ENCODE measurements around the gene FGF12.

Gene FGF12

DNA sequence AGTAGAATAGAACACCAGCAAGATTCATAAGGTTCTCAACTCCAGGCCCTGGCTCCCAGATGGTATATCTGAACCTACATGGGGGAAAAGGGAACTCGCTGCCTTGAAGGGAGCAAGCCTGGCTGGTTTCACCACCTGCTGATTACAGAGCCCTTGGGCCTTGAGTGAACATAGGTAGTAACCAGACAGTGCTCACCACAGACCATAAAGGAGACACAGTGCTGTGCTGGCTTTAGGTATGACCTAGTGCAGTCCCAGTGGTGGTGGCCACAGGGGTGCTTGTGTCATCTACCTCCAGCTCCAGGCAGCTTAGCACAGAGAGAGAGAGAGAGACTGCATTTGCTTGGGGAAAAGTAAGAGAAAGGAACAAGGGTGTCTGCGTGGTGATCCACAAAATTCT is 409.8 kb downstream of the FGF12 start:
- DNase-seq: no peak

DNA sequence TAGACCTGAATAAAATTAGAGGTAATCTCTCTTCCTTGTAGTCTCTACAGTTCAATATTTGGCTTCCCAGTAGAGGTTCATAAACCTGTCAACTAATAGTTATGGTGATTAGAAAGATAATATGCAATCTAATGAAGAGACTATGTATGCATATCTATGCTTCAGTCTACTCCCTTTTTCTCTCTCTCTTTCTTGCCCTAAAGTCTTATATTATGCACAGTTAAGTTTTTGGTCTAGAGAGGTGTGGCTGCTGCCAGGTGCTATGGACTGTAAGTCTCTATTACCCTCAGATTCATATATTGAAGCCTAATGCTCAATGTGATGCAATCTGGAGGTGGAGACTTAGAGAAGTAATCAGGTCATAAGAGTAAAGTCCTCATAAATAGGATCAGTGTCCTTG is 413.7 kb downstream of the FGF12 start:
- DNase-seq: no peak

DNA sequence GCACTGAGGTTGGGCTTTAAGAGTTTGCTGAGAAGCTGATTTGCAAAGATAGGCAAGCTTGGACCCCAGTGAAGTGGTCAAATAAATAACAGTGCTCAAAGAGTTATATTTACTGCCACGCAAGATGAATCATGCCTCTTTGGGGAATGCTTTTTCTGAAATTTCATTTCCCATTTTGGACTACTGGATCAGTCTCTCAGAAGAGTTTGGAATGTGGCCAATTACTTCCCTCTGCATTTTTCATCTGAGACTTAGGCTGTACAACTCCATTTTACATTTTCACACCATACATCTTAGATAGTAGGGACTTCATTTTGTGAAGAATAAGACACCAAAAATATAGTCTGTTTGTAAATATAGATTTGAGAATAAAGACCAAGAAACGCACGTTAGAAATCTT is 419.7 kb downstream of the FGF12 start:
- no peak for DNase-seq

DNA sequence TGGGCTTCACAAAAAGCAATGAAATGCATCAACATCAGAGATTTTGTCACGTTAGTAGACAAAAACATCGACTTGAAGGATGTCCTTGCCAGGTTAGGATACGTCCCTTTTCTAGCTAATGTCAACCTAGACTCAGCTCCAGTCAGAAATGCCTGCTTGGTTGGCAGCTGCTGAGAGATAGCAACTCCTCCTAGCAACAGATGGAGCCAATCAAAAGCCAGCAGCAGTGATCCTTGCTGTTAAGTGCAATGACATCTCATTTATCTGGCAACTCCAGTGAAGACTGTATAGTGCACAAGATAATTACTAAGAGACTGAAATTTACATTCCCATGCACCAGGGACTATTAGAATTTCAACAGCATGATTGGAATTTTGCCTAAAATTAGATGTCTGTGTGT is 424.1 kb downstream of the FGF12 start:
- DNase-seq: no peak

DNA sequence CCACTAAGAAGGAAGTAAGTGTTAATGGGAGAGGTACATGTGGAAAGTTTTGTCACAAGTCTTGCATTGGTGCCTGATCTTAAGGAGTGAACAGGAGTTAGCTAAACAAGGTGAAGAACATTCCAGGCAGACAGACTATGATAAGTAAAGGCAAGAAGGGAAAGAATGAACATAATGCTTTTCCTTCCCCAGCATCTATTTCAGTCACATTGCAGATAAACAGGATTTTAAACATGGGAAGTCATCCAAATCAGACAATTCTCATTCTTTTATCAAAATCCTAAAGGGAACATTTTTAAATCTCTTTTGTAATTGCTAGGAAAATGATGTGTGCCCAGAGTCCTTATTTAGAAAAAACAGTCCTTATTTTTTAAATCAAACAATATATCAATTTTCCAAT is 424.6 kb downstream of the FGF12 start:
- DNase-seq: no peak

DNA sequence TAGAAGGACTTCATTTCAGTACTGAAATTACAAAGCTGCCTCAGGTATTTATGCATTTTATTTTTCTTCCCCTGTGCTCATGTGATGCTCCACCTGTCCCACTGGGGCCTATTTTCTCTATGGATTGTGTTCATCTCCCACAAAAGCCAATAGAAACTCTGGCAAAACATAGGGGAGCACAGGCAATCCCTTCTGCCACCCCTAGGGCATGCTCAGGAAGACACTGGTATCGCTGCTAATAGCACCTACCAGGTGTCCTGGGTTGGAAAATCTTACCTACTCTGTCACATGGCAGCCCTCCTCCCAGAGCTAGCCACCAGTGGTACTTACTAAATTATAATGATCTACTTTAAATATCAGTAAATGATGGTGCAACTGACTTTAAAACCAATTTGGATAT is 427.4 kb downstream of the FGF12 start:
- no peak for DNase-seq

DNA sequence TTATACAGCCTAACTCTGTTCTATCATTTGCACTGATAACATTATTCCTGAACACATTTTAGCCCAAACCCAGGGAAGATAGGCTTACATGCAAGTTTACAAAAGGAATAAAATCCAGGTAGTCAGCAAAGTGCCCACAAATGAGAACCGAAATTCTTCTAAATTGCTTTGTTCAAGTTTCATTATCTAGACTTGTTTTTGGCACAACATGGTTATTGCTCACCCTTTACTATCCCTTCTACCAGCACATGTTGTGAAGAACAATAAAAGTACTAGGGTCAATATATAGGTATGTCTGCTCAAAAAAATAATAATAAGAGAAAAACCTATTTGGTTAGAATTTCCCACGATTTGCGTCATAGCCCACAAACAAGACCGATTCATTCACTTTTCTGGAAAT is 430.5 kb downstream of the FGF12 start:
- DNase-seq: no peak

DNA sequence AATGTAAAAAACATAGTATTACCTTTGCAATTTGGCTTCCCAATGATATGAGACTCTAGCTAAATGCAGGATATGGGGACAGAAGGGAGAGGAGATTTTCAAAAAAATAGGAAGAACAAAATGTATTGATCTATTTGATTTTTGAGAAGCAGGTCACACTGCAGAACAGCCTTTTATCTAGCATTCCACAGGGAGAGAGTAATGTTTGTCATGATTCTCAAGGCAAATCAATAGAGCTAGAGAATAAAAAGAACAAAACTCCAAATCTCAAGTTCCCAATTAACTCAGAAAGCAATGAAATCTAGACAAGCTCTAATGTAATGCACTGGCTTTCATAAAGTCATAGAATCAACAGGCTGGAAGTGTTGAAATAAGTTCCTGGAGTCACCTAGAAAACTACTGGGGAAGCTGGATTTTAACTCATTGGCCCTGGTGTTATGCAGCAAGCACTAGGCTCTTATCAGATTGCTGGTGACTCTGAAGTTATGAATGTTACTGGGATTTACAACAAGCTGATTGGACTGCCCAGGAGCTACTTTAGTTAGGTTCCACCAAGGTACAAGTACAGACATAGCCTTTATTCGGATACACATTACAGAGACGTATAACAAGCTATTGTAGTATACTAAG is 442.8 kb downstream of the FGF12 start:
- no peak for DNase-seq

DNA sequence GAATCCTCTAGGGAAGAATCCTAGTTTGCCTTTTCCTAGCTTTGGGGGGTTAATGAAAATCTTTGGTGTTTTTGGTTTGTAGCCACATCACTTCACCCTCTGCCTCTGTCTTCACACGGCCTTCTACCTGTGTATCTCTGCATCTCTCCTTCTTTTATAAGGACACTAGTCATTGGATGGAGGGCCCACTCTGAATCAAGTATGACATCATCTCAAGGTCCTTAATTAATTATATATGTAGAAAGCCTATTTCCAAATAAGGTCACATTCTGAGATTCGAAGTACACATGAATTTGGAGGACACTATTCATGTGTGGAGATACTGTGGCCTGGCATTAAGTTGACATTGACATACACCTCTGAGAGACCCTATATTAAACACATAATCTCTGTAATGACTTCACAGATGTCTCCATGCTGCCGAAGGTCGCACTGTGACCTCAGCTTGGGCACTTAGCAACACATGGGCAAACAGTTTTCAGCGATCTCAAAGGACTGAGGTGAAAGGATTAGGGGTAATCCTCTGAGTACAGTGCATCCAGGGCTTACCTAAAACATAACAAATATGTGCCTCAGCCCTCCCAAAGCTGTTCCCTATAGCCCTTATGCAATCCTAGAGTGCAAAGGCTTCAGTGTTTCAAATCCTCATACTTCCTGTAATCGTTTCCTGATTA is 446.0 kb downstream of the FGF12 start:
- DNase-seq: no peak

DNA sequence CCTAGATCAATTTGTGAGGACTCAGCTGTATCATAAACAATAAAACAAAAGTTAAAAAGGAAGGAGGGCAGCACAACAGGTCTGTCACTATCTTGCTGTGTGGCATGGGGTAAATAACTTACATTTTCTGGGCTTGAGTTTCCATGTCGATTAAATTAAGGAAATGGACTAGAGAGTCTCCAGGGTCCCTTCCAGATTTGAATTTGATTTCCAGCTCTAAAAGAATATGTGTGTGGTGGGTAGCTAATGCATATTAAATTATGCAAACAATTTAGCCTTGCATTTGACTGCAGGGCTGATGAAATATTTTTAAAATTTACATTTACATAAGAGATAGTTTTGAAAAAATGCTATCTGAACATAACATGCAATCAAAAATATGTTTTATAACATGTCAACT is 447.7 kb downstream of the FGF12 start:
- DNase-seq: no peak

DNA sequence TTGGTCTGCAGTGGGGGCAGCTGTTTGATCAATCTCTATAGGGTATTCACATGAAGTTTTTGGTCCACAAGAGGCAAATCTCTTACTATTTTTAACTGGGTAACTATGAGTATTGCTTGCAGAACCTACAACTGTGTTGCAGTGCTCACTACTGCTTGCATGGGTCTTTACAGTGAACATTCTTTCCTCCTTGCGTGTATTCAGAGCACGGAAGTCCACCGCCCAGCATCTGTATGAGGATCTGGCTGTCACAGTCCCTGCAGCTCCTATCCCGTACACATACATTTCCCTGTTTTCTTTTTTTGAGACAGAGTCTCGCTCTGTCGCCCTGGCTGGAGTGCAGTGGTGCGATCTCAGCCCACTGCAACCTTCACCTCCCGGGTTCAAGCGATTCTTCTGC is 449.9 kb downstream of the FGF12 start:
- no peak for DNase-seq

DNA sequence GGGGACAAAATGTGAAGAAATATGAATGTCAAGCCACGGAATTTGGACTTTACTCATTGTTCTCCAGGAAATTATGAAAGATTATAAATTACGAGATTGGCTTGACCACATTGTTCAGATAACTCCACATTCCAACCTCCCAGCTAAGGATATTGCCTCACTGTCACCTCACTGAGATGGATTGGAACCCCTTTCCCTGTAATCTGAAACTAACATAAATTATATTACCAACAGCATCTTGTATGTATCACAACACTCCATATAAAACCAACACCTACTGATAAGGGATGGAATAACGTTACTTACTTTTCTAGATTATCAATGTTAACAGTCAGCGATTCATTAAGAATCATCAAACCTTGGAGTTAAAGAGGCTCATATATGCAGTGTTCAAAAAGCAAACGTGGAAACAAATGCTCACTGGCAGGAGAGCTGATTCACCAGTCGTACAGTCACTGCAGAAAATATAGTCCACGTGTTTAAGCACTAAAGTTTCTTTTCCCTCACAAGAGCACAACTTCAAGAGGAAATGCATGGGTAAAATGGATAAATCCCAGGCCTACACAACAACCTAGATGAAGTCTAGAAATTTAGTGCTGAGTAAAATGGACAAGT is 451.5 kb downstream of the FGF12 start:
- DNase-seq: no peak

DNA sequence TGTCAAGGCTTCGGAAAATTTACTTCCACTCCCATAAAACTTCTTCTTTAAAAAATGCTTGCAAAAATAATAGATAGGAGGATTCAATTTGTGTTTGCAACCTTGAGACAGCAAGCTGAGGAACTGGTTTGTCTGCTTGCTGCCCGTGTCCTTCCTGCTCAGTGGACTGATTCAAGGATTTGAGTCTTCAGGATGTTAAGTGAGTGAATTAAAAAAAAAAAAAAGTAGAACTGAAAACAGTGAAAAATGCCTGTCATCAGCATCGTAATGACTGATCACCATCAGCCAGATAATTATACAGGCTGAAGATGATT is 453.7 kb downstream of the FGF12 start:
- DNase-seq: no peak

DNA sequence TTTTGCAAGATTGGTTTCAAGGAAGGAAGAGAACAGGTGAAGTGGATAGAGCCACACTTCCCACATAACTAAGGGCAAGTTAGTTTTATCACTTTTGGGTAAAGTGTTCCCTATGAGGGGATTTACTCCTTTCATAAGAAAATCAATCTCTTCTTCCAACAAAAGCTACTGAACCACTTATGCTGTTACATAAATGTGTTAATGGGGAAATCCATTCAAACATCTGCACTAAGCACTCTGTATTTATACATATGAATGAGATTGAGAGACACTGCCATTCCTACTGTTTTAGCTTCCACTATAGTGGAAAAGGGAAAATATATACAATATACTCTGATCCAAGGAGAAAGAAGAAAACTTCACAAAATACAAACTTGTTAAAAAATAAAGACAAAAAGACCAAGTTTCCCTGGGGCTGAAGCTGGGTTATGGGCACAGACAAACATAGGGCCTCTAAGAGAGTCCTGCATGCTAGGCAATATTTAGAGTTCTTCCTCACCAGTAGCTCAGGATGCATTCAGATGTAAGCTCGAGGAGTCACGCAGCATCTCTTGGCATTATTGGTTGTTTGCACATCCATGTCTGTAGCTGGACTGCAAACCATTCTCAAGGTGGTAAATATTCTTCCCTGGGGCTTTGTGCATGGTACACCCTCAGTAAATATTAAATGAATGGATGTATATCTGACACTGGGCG is 454.2 kb downstream of the FGF12 start:
- no peak for DNase-seq

DNA sequence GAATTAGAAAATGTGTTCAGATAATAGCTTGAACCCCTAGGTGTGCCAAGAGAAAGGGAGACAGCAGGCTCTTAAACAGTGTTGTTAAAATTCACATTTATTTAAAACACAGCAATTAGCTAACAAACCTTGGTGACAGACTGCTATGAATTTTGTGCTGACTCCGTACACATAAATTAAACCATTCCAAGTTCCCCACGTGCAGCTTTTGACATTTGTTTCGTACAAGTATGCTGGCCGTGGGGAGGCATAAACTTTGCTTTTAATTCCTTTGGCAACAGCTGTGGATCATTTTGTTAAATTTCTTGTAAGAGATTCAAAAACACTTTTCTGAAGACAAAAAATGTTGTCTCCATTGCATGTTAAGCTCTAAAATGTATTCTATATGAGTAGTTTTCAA is 465.3 kb downstream of the FGF12 start:
- DNase-seq: no peak

DNA sequence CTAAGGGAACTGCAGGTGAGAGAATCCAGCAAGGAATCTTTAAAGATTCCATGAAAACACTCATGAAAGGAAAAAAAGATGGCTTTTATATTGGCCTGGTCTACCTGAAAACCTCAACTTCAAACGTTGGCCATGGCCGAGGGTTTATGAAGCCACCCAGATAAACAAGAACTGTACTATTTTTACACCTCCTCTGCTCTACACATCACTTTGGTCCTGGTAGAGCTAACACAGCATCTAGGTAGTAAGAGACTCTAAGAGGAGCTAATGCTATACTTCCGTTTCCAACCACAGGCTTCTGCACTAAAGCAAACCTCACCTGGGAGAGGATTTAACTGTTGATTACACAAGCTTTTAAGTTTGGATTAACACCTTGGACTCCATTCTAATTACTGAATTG is 466.2 kb downstream of the FGF12 start:
- DNase-seq: no peak

DNA sequence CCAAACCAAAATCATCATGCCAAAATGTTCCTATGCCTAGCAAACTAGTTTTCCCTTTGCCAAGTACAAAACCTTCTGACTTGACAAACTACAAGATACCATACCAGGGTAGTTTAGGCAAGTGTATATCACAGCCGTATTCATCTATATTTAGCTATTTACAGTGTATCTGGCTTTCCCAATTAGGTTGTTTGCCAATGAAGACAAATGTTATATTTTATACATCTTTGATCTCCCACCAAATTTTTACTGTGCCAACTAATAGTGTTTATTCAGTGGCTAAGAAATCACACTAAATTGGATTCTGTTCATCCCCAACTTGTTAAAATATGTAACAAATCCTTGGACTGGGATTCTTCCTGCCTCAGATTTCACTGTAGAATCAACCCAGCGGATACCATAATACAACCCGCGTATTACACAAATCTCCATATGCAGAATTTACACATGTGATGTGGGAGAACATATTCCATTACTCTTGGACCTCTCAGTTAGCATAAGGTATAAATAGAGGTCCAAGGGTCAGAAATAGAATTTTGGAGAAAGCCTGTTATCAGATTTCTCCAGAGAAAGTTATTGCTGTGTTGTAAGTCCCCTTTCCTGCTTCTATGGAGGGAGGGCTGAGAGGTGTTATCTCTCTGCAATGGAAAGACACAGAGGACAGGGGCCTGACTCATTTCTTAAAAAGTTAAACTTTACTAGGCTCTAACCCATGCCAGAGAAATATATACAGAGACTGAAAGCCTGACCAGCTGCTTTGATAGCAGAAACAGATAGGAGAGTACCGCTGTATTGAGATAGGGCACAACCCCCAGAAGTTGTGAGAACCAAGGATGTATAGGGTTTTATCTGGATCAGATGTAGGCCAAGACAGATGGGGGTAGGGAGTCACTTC is 467.0 kb downstream of the FGF12 start:
- no peak for DNase-seq

DNA sequence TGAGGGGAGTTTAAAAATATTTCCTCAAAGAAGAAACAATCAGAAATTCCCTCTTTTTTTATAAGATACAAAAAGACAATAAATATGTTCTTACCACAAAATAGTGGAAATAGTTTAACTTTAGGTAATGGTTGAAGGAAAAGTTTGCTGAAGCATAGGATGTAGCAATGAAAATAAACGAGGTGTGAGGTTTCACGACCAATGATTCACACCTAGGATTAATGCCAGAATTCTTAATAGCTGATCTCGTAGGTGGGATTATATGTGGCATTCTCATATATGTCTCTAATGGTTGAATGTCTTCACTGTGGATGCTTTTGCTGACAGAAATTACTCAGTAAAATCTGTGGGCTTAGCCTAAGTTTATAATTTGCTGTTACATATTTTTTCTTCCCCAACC is 467.7 kb downstream of the FGF12 start:
- no peak for DNase-seq

DNA sequence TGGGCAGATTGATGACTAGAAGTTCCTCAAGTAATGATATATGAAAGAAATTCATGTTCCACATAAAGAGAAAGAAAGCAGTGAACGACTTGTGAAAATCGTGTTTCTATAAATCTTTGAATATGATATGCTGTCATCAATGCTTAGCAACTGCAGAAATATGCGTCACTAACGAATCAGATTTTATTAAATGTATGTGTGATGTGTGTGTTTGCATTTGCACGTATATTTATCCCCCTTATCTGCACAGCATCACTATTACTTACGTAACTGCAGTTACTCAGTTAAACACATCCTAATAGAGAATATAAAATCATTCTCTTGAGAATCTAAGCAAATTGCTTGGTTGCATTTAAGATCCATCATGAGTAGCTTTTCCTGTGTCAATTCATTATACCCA is 468.6 kb downstream of the FGF12 start:
- no peak for DNase-seq

DNA sequence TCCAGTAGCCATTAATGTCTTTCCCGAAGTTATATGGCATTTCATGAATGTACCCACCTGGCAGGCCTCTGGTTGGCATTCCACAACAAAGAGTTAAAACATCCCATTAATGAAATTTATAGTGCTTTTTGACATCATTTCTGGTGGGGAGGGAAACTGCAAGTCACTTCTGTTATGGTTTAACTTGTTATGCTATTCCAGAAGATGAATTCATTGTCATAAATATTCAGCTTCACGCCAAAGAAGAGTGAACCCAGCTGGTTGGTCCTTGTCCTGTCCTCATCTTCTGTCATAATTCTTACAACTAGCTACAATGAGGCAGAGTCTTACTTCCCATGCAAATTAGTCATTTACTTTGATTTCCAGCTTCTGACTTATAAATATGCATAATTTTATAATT is 471.5 kb downstream of the FGF12 start:
- DNase-seq: no peak

DNA sequence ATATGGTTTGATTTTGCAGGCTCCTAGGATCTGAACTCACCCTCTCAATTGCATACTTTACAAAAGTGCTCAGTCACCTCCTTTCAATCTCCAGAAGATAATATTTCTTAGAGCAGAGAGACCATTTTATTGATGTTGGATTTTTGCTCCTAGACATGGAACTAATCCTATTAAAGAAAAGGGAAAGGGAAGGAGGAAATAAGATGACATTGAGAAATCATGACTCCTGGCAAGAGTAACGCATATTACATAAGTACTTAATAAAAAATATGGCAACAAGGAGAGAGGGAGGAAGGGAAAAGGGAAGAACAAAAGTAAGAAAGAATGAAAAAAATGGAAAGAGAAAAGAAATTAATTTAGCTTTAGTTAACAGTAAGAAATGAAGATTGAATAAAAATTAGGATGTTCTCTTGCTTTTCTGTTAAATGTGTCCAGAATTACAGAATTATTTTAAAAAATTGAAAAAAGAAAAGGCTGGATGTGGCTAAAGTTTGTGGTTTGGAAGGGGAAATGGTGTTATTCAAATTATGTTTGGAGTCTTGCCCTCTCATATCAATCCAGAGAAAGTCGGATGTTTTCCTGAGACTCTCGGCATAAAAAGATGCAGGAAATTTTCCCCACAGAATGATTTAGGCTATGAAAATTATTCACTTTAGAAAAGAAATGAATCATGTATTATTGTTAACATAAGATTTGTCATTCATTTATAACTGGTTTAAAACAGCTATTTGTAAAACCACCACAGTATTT is 474.0 kb downstream of the FGF12 start:
- DNase-seq: no peak

DNA sequence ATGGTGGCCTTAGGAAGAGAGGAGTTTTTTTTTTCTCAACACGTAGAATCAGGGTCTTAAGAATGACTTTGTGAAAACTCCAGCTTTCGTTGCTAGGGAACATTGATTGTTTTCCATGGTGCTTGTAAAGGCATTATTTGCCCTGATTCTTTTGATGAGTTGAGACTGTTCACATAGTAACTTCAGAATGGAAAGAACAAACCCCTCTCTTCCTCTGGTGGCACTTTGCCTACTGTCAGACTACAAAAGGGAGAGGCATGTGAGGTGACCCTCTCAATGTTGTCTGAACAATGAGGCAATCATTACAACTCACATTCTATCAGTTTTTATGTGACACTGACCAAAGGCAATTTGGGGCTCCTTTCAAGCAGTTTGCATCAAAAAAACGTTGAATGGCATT is 477.8 kb downstream of the FGF12 start:
- DNase-seq: no peak
